Spinal cord (tissue), 10 donors: ENCODE data around the gene CORO1C. TPM values are rescaled to one million over a fixed set of nuclear protein-coding genes. Genes with fewer than 3 reads are reported as not detected.
A peak's percentile ranks its signal among the peaks of the same experiment; 100 is the strongest.

Experiments used
- DNase-seq, 6 donors: peaks; one replicate each; pipeline versions ENCODE4 v3.0.0 to v3.0.0-alpha.2; 2013 to 2015; ENCODE audit warnings: low spot score in 6 of 6, low read depth in 4 of 6
- H3K27ac ChIP-seq: one replicate; pipeline ENCODE4 v1.5.1; 2013; ENCODE audit warnings: low read depth, low read length, control low read depth
- H3K27me3 ChIP-seq: one replicate; pipeline ENCODE4 v1.6.1; 2013; ENCODE audit warnings: low read length; ENCODE audit not compliant: control insufficient read depth, insufficient read depth
- H3K36me3 ChIP-seq: one replicate; pipeline ENCODE4 v1.6.1; 2013; ENCODE audit warnings: low read length; ENCODE audit not compliant: control insufficient read depth, insufficient read depth
- H3K4me1 ChIP-seq: one replicate; pipeline ENCODE4 v1.6.1; 2013; ENCODE audit warnings: low read length; ENCODE audit not compliant: control insufficient read depth, insufficient read depth
- H3K4me3 ChIP-seq: one replicate; pipeline ENCODE4 v1.5.1; 2013; ENCODE audit warnings: low read depth, low read length, control low read depth
- H3K9me3 ChIP-seq: one replicate; pipeline ENCODE4 v1.6.1; 2013; ENCODE audit warnings: low read length; ENCODE audit not compliant: control insufficient read depth, insufficient read depth
- WGBS: methylation state at CpG from one replicate; pipeline ENCODE4 v1.1.5; 2013; ENCODE audit warnings: missing lambda C conversion rate; ENCODE audit not compliant: insufficient coverage; 5-methylcytosine and 5-hydroxymethylcytosine counted together
- polyA plus RNA-seq, 2 donors: library from polyadenylated mRNA; unstranded; fragments of 120-200 nt; gene quantifications; one replicate each; pipeline ENCODE4 v1.2.1, GENCODE V29; 2013; ENCODE audit not compliant: insufficient read length in 2 of 2
- total RNA-seq, 2 donors: library from RNA; depleted of rRNA in 1 of 2; stranded (reverse); fragments of 120-200 nt in 1 of 2; fragments of >200 nt in 1 of 2; gene quantifications; one replicate each; pipeline versions ENCODE4 v1.2.3 to v1.2.4, GENCODE V29; 2013 to 2014
- donor health status: healthy.

The CORO1C gene
- total and polyA plus RNA-seq, 4 donors = 66.1 to 133 (median 89.6) TPM

DNA sequence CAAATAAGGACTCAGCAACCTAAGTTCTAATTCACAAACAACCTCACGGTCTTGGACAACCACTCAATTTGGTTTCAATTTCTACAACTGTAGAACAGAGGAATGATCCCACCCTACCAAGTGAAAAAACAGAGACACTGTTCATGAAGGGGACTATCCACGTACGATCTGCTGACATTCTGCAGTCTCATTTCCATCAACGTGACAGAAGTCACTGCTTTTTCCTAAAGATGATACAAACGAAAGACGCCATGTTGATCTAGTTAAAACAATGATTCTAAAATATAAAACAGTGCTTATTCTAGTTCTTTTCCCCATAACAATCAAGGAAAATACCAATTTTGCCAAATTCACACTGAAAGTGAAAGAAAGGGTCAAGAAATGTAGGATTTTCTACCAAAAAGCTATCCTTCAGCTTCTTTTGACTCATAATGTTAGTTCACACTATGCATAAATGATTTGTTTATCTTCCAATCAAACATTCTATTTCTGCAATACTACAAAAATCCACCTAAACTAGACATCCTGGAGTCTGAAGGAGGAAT is 38.1 kb downstream of the CORO1C start:
- Histone ChIP-seq H3K4me1 (peaks cover 38% of the 10 kb centered on the region), H3K27ac (peak overlapping the region; percentile 99), H3K9me3 (no peaks in the 10 kb centered on the region), H3K36me3 (no peaks in the 10 kb centered on the region), H3K27me3 (no peaks in the 10 kb centered on the region), H3K4me3 (no peak overlapping the region)
- no CpG with 5 or more reads among the region's 6 CpGs for WGBS
- DNase-seq = no peak

- peak overlapping the region; percentile 99 for H3K27ac ChIP-seq
- no peaks in the 10 kb centered on the region for H3K9me3 ChIP-seq
- DNase-seq = peak; percentile 65 to 96 (median 82)
- H3K4me1 ChIP-seq = peaks cover 38% of the 10 kb centered on the region
- WGBS = 7% methylated on average over 6 of the region's 9 CpGs
- peak overlapping the region; percentile 14 for H3K4me3 ChIP-seq
- H3K36me3 ChIP-seq = no peaks in the 10 kb centered on the region
- H3K27me3 ChIP-seq = no peaks in the 10 kb centered on the region
Observed at GRCh38 chr12:108691998-108692808, 39.1 kb downstream of the CORO1C start.

GRCh38 chr12:108691175-108691997 is 39.9 kb downstream of the CORO1C start:
- Histone ChIP-seq H3K27me3 (no peaks in the 10 kb centered on the region), H3K9me3 (no peaks in the 10 kb centered on the region), H3K27ac (peak overlapping the region; percentile 99), H3K36me3 (no peaks in the 10 kb centered on the region), H3K4me3 (peak overlapping the region; percentile 14), H3K4me1 (peaks cover 42% of the 10 kb centered on the region)
- WGBS = 1% methylated on average over 11 of the region's 13 CpGs
- DNase-seq = peak; percentile 82 to 98 (median 88)

DNA sequence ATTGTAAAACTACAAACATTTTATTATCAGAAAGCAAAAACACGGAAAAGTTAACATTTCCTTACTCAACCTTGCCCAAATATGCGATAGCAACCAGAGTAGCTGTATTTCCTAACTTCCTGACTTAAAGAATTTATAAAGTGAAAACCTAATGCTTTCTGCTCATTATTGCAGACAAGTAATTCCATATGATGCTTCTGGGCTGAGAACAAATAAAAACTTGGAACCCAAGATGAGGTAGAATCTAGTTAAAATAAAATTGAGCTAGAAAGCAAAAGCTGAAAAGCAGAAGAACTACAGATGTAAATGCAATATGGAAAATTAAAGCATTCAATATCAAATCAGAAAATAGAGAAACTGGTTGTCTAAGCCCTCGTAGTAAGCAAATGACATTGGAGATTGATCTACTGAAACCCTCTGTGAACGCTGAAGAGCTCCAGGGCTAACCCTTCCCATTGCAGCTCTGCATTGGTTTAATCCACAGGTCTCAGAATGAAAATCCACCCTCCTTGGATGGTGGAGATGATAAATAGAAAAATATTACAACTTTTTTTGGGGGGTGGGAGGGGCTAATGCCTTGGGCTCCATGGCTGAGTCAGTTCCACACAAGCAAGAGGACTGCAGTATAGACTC is 40.7 kb downstream of the CORO1C start:
- Histone ChIP-seq H3K4me3 (no peak overlapping the region), H3K27ac (peak overlapping the region; percentile 99), H3K36me3 (no peaks in the 10 kb centered on the region), H3K9me3 (no peaks in the 10 kb centered on the region), H3K27me3 (no peaks in the 10 kb centered on the region), H3K4me1 (peaks cover 42% of the 10 kb centered on the region)
- no peak for DNase-seq
- WGBS = no CpG with 5 or more reads among the region's 4 CpGs

DNA sequence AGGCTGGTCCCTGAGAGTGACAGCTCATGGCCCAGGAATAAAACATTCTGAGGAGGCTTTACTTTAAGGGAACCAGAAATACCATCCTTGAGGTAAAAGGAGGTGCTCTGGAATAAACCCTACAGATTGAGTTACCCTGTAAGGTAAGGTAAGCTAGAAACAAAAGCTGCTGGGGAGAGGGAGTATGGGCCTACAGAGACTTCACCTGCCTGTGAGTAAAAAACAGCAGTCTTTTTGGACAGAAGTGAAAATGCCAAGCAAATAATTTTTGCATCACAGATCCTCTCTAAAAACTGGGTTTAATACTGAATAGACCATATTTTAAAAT is 41.2 kb downstream of the CORO1C start:
- H3K4me3 ChIP-seq = no peak overlapping the region

DNA sequence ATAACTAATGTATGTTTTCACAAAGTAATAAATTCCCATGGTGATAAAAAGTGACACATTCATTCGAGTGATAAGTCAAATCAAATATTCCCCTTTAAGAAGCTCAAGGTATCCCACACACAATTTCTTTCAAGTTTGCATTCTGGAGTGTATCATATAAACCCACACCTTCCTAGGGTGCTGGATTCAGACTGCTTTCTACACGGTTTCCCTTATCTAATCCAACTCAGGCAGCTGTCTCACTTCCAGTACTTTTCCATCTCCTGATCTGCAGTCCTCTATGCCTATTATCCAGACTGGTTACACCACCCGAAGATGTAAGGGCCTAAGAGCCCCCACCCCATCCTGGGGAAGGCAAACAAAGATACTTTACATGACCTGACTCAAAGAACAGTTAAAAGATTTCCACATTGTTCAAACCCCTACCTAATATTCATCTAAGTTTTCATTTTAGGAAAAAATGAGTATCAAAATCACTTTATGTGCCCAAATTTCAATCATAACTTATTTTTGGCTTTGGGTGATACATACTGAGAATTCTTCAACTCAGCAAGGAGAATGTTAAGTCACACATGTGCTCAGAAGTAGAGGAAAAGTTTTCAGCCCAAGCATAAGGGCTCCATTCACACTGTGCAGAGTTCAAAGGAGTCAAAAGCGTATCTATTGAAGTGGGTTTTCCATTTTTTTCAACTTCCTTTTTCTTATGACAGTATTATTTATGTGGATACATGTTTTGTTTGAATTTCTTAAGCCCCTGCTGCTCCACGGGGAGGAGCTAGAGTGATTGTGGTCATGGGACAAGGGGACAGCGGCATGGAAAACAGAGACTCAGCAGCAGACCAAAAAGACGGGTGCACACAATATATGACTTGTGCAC is 41.8 kb downstream of the CORO1C start:
- DNase-seq = peak in 2 of 6 donors; percentile 46 to 60
- no peak overlapping the region for H3K4me3 ChIP-seq
- no peaks in the 10 kb centered on the region for H3K36me3 ChIP-seq
- 12% methylated on average over 4 of the region's 7 CpGs for WGBS
- H3K27ac ChIP-seq = peak overlapping the region; percentile 99
- peaks cover 42% of the 10 kb centered on the region for H3K4me1 ChIP-seq
- no peaks in the 10 kb centered on the region for H3K27me3 ChIP-seq
- H3K9me3 ChIP-seq = no peaks in the 10 kb centered on the region

More for the DNA sequence above, 41.2 kb downstream of the CORO1C start:
- H3K27ac ChIP-seq = peak overlapping the region; percentile 99
- peaks cover 42% of the 10 kb centered on the region for H3K4me1 ChIP-seq
- H3K9me3 ChIP-seq = no peaks in the 10 kb centered on the region
- no peaks in the 10 kb centered on the region for H3K27me3 ChIP-seq
- DNase-seq = no peak
- H3K36me3 ChIP-seq = no peaks in the 10 kb centered on the region

DNA sequence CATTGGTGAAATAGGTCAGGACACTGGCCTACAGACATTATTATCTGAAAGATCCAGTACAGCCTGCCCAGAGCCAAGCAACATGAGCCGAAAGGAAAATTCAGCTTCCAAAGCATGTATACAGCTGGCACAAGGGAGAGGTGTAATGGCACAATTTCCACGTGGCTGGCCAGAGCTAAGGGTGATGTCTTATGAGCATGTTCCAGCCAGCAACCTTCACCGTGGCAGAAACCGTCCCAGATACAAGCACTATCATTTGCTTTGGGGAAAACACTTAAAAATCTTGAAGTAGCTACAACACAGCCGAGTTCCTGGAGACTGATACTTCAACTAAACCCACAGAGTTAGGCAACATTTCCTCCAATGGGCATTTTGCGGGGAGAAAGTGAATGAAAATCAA is 44.5 kb downstream of the CORO1C start:
- Histone ChIP-seq H3K4me3 (no peak overlapping the region), H3K9me3 (no peaks in the 10 kb centered on the region), H3K27ac (peak overlapping the region; percentile 0), H3K36me3 (no peaks in the 10 kb centered on the region), H3K27me3 (no peaks in the 10 kb centered on the region), H3K4me1 (peaks cover 25% of the 10 kb centered on the region)
- WGBS = 58% methylated on average over 3 of the region's 6 CpGs
- no peak for DNase-seq

DNA sequence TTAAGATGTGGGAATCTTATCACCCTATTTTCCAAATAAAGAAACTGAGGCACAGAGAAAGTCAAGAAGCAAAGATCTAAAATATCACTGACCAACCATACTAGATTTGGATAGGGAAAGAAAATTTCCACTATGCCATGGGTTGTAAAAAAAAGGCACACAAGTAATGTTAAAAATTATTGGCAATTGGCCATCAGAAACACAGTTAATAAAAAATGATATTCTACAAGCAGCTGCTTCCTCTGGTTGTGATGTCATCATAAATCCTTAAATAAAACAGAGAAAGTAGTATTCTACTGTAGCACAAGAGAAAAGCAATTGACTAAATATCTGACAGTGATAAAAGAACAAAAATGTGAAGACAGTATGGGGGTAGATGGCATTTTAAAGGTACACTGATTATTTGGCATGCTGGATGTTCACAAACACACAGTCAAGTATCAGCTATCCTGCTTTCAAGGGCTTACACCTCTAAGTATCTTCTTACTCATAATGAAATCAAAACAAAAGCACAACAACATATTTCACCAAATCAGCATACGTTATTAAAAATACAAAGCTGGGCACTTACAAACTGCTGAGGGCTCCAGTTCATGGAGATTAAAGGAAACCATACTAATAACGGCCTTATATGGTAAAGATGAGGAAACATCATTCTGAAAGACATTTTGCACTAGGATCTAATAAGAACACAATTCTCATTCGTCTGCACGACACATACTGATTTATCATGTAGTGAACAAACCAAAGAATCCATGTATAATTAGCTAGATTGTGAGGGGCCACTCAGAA is 45.7 kb downstream of the CORO1C start:
- H3K4me1 ChIP-seq = peaks cover 14% of the 10 kb centered on the region
- DNase-seq = no peak
- peak overlapping the region; percentile 65 for H3K27ac ChIP-seq
- no peaks in the 10 kb centered on the region for H3K9me3 ChIP-seq
- no peak overlapping the region for H3K4me3 ChIP-seq
- WGBS = no CpG with 5 or more reads among the region's 4 CpGs
- H3K27me3 ChIP-seq = no peaks in the 10 kb centered on the region
- H3K36me3 ChIP-seq = no peaks in the 10 kb centered on the region
